NOMO-1 treated with dmso at 0.1 percent for 144 hours (cell line): ENCODE measurements around the gene SPANXA2.
"Not testable (repeated sequence)": the region's sequence is repeated elsewhere in the genome, so short reads cannot be mapped to it uniquely, and the experiment has no call there.

Source experiments
- DNase-seq: peaks from one replicate; lab custom pipeline; 2025; ENCODE audit not compliant: unreplicated experiment; lab: John Stamatoyannopoulos, UW

SPANXA2 gene, protein sequence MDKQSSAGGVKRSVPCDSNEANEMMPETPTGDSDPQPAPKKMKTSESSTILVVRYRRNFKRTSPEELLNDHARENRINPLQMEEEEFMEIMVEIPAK

GRCh38 chrX:141589408-141589807 is at the start of gene SPANXA2:
Gene SPANXA2 (plus strand): TSS chrX:141589708. CDS start chrX:141589768, 60 bp downstream.
- DNase-seq = not testable (repeated sequence)

GRCh38 chrX:141542551-141542950 is 47.0 kb upstream of the SPANXA2 start:
- not testable (repeated sequence) for DNase-seq

DNA sequence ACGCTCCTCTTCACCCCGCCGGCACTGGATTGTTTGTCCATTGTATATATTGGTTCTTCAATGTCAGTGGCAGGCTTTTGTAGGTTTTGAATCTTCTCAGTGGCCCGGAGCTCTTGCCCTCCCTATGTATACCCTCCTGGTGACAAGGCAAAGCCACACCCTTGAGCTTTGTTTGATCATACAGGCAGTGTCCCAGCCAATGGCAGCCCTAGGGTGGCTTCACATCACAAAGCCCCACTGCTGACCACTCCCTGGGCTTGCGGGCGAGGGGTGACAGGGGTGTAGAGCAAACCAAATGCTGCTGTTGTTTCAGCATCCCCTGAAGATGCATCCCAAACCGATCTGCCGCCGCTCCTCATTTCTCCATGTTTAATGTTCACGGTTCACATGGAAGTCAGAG is 4.9 kb upstream of the SPANXA2 start, which contains the start of gene SPANXA1:
Gene SPANXA1 (minus strand): TSS at position 101 of the 400 bp plus-strand sequence. CDS start 60 bp downstream, at position 41.
- not testable (repeated sequence) for DNase-seq

DNA sequence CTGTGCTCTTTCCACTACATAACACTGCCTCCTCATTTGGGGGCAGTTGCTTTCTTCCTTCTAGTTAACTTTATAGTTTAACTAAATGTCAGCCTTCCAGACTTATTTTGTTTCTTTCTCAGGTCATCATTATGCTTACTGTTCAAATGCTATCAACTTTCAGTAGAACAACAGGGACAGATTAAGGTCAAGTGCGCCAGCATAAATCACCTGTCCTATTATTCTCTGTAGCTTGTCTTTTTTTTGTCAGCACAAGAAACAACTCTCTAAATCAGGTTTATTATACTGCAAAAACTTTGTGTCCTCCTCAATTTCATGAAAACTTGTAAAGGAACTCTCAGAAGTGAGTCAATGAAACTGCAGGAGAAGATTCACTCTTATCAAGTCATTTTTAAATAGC is 19.6 kb downstream of the SPANXA2 start:
- no peak for DNase-seq

GRCh38 chrX:141619336-141619735 is 29.8 kb downstream of the SPANXA2 start:
- no peak for DNase-seq

GRCh38 chrX:141632124-141632523 is 42.6 kb downstream of the SPANXA2 start:
- DNase-seq = no peak

- DNase-seq = no peak
Measured at GRCh38 chrX:141638550-141638949, 49.0 kb downstream of the SPANXA2 start.
